ENCODE measurements around the gene ATP9A.

GRCh38 chr20:51569815-51570738 is 198.1 kb downstream of the ATP9A start:
- no peak for TF ChIP-seq CTCF (IDR thresholded peaks at IDR 0.05)
- TF ChIP-seq EP300 (IDR thresholded peaks at IDR 0.05): no peak
- TF ChIP-seq POLR2AphosphoS5 (IDR thresholded peaks at IDR 0.05): peak in 1 of 3 donors; percentile 1
- TF ChIP-seq POLR2A (IDR thresholded peaks at IDR 0.05): no peak
